BJ (cell line): ENCODE measurements around the gene GRIP2. TPM values are rescaled to one million over a fixed set of nuclear protein-coding genes. Genes with fewer than 3 reads are reported as not detected.

Experiments
- CTCF ChIA-PET: fragments of 350-600 bp; formaldehyde crosslinking; extraction: SDS; loops from one replicate; lab custom pipeline; 2021; ENCODE audit warnings: antibody characterized with exemption, inconsistent platforms; lab: Yijun Ruan, JAX
- POLR2A ChIA-PET: fragments of 300-600 bp; sonication (Branson Sonifier 250); formaldehyde crosslinking; extraction: SDS; loops from one replicate; lab custom pipeline; 2021; ENCODE audit warnings: antibody characterized with exemption; lab: Charles Lee
- DNase-seq: peaks from one replicate; pipeline ENCODE4 v3.0.0-alpha.2; 2011; ENCODE audit warnings: low read depth
- H3K27me3 ChIP-seq: 2 replicates; pipeline ENCODE4 v1.6.0; 2011; ENCODE audit warnings: low read length; ENCODE audit not compliant: control insufficient read depth, insufficient read depth
- H3K36me3 ChIP-seq: 2 replicates; pipeline ENCODE4 v1.5.1; 2011; ENCODE audit warnings: low read length; ENCODE audit not compliant: control insufficient read depth, insufficient read depth
- H3K4me3 ChIP-seq: 2 replicates; pipeline ENCODE4 v1.5.1; 2011; ENCODE audit warnings: low read depth, mild to moderate bottlenecking, control low read depth, low read length
- CTCF ChIP-seq: IDR thresholded peaks from 2 replicates; pipeline ENCODE4 v1.5.1; 2011; ENCODE audit warnings: low read depth, mild to moderate bottlenecking, control low read depth, inconsistent platforms, low read length, moderate library complexity; ENCODE audit not compliant: insufficient read depth
- polyA plus RNA-seq: library from polyadenylated mRNA; depleted of rRNA; stranded (reverse); fragments of >200 nt; gene quantifications from 2 replicates; pipeline ENCODE4 v1.2.3, GENCODE V29; 2011

The GRIP2 gene
- polyA plus RNA-seq, 1 experiment: 0.45 TPM

GRCh38 chr3:14479591-14479990 lies 60.6 kb downstream of the GRIP2 start:
- TF ChIP-seq CTCF: no peak
- Histone ChIP-seq H3K27me3 (no peaks in the 10 kb centered on the region), H3K4me3 (no peak overlapping the region), H3K36me3 (peaks cover 67% of the 10 kb centered on the region)
- no peak for DNase-seq
- POLR2A ChIA-PET: no interaction called here
- CTCF ChIA-PET: interaction anchor here (2.3 kb wide), 1 partner anchor 12 kb away, joined by 9 read pairs; no protein-coding TSS in a partner anchor

GRCh38 chr3:14478956-14479550 lies 61.1 kb downstream of the GRIP2 start:
- H3K36me3 ChIP-seq: peaks cover 67% of the 10 kb centered on the region
- TF ChIP-seq CTCF: no peak
- DNase-seq: no peak
- no peak overlapping the region for H3K4me3 ChIP-seq
- POLR2A ChIA-PET: no interaction called here
- no peaks in the 10 kb centered on the region for H3K27me3 ChIP-seq
- CTCF ChIA-PET: interaction anchor here (1.6 to 2.3 kb wide), 2 partner anchors 11 to 275 kb away, joined by 5 to 9 read pairs; no protein-coding TSS in a partner anchor

- Histone ChIP-seq H3K4me3 (no peak overlapping the region), H3K36me3 (peaks cover 69% of the 10 kb centered on the region), H3K27me3 (no peaks in the 10 kb centered on the region)
- no peak for TF ChIP-seq CTCF
- ChIA-PET CTCF (interaction anchor here (1.1 to 1.7 kb wide), 2 partner anchors 10 to 216 kb away, joined by 4 to 7 read pairs; no protein-coding TSS in a partner anchor), POLR2A (no interaction called here)
- no peak for DNase-seq
Measured at GRCh38 chr3:14477311-14477935, 62.7 kb downstream of the GRIP2 start.

GRCh38 chr3:14476583-14477265 lies 63.4 kb downstream of the GRIP2 start:
- no peak for TF ChIP-seq CTCF
- DNase-seq: no peak
- no peaks in the 10 kb centered on the region for H3K27me3 ChIP-seq
- POLR2A ChIA-PET: no interaction called here
- H3K36me3 ChIP-seq: peaks cover 67% of the 10 kb centered on the region
- no peak overlapping the region for H3K4me3 ChIP-seq
- CTCF ChIA-PET: interaction anchor here (1.1 to 1.7 kb wide), 2 partner anchors 9 to 216 kb away, joined by 4 to 7 read pairs; no protein-coding TSS in a partner anchor

GRCh38 chr3:14475621-14476020 lies 64.5 kb downstream of the GRIP2 start:
- H3K4me3 ChIP-seq: no peak overlapping the region
- POLR2A ChIA-PET: no interaction called here
- no peak for TF ChIP-seq CTCF
- H3K27me3 ChIP-seq: no peaks in the 10 kb centered on the region
- CTCF ChIA-PET: interaction anchor here (0.6 to 1.7 kb wide), 3 partner anchors 14 to 272 kb away, joined by 3 to 7 read pairs (median 7); no protein-coding TSS in a partner anchor
- no peak for DNase-seq
- H3K36me3 ChIP-seq: peaks cover 56% of the 10 kb centered on the region
